Measurements from ENCODE around the gene PPIH. TPM values are rescaled to one million over a fixed set of nuclear protein-coding genes. Genes with fewer than 3 reads are reported as not detected.

The PPIH gene
- total and polyA plus RNA-seq, 5 experiments from 2014 or later: 46.3 to 100 (median 82.3) TPM

- peaks cover 39 to 68% (median 66%) of the 10 kb centered on the region in 4 donors for H3K4me1 Mint-ChIP-seq
- peaks cover 0 to 1% (median 0%) of the 10 kb centered on the region in 5 donors for H3K27me3 Mint-ChIP-seq
- ATAC-seq: peak; percentile 21 to 37
- peaks cover 0 to 2% (median 0%) of the 10 kb centered on the region in 9 donors for H3K9me3 Mint-ChIP-seq
- peak overlapping the region; percentile 86 to 98 (median 94) for H3K4me3 Mint-ChIP-seq
- H3K36me3 Mint-ChIP-seq: peaks cover 0 to 32% (median 12%) of the 10 kb centered on the region in 3 donors
- H3K27ac Mint-ChIP-seq: peak overlapping the region; percentile 86 to 98 (median 94)
- POLR2A ChIA-PET: interaction anchor here (0.8 to 3.9 kb wide), 17 partner anchors 8 to 1703 kb away, joined by 3 to 88 read pairs (median 5); partner anchors contain the start of genes C1orf50, CCDC30, CTPS1 and ERMAP
- DNase-seq: peak; percentile 49 to 85 (median 56)
These were observed 24.7 kb downstream of the PPIH start for GRCh38 chr1:42682739-42683531.

GRCh38 chr1:42684139-42684538 is 25.9 kb downstream of the PPIH start:
- POLR2A ChIA-PET: interaction anchor here (0.6 to 3.9 kb wide), 5 partner anchors 13 to 227 kb away, joined by 3 to 49 read pairs (median 8); partner anchors contain the start of genes C1orf50 and P3H1

GRCh38 chr1:42686418-42686817 is 28.2 kb downstream of the PPIH start:
- POLR2A ChIA-PET: interaction anchor here (1.0 kb wide), 1 partner anchor 28 kb away, joined by 3 read pairs; the partner anchor contains the start of gene PPIH
- peaks cover 0 to 1% (median 0%) of the 10 kb centered on the region in 5 donors for H3K27me3 Mint-ChIP-seq
- peak overlapping the region in 5 of 10 donors; percentile 29 to 54 (median 49) for H3K27ac Mint-ChIP-seq

More at GRCh38 chr1:42684139-42684538, 25.9 kb downstream of the PPIH start:
- DNase-seq (no peak), ATAC-seq (no peak)
- Mint-ChIP-seq H3K4me1 (peaks cover 41 to 80% (median 78%) of the 10 kb centered on the region in 4 donors), H3K36me3 (peaks cover 0 to 35% (median 12%) of the 10 kb centered on the region in 3 donors), H3K9me3 (peaks cover 0 to 2% (median 0%) of the 10 kb centered on the region in 9 donors), H3K27ac (peak overlapping the region in 9 of 10 donors; percentile 81 to 97 (median 94)), H3K4me3 (peak overlapping the region; percentile 86 to 98 (median 94)), H3K27me3 (peaks cover 0 to 1% (median 0%) of the 10 kb centered on the region in 5 donors)

GRCh38 chr1:42689912-42690311 is 31.7 kb downstream of the PPIH start:
- H3K4me1 Mint-ChIP-seq: peaks cover 29 to 98% (median 91%) of the 10 kb centered on the region in 4 donors
- H3K36me3 Mint-ChIP-seq: peaks cover 0 to 56% (median 5%) of the 10 kb centered on the region in 3 donors
- H3K27me3 Mint-ChIP-seq: no peaks in the 10 kb centered on the region
- H3K9me3 Mint-ChIP-seq: no peaks in the 10 kb centered on the region
- DNase-seq (no peak), ATAC-seq (no peak)
- peak overlapping the region in 7 of 10 donors; percentile 6 to 73 (median 59) for H3K27ac Mint-ChIP-seq
- POLR2A ChIA-PET: interaction anchor here (2.1 kb wide), 1 partner anchor 8 kb away, joined by 9 read pairs; the partner anchor contains the start of gene YBX1
- H3K4me3 Mint-ChIP-seq: peak overlapping the region in 6 of 10 donors; percentile 10 to 94 (median 33)

More at GRCh38 chr1:42686418-42686817, 28.2 kb downstream of the PPIH start:
- peaks cover 0 to 38% (median 12%) of the 10 kb centered on the region in 3 donors for H3K36me3 Mint-ChIP-seq
- H3K9me3 Mint-ChIP-seq: peaks cover 0 to 2% (median 0%) of the 10 kb centered on the region in 9 donors
- ATAC-seq (no peak), DNase-seq (no peak)
- H3K4me3 Mint-ChIP-seq: peak overlapping the region in 9 of 10 donors; percentile 22 to 94 (median 52)
- H3K4me1 Mint-ChIP-seq: peaks cover 30 to 86% (median 79%) of the 10 kb centered on the region in 4 donors

GRCh38 chr1:42690477-42691156 is 32.4 kb downstream of the PPIH start:
- DNase-seq: no peak
- Mint-ChIP-seq H3K27ac (peak overlapping the region in 5 of 10 donors; percentile 24 to 74 (median 63)), H3K4me3 (peak overlapping the region in 8 of 10 donors; percentile 1 to 37 (median 14)), H3K36me3 (peaks cover 0 to 57% (median 8%) of the 10 kb centered on the region in 3 donors), H3K4me1 (peaks cover 27 to 93% (median 89%) of the 10 kb centered on the region in 4 donors), H3K9me3 (no peaks in the 10 kb centered on the region), H3K27me3 (no peaks in the 10 kb centered on the region)
- POLR2A ChIA-PET: interaction anchor here (2.1 kb wide), 1 partner anchor 9 kb away, joined by 9 read pairs; the partner anchor contains the start of gene YBX1
- ATAC-seq: peak; percentile 26 to 61

GRCh38 chr1:42691157-42691498 is 32.9 kb downstream of the PPIH start:
- Mint-ChIP-seq H3K9me3 (no peaks in the 10 kb centered on the region), H3K4me3 (peak overlapping the region in 7 of 10 donors; percentile 1 to 37 (median 11)), H3K27ac (peak overlapping the region in 4 of 10 donors; percentile 54 to 63 (median 58)), H3K36me3 (peaks cover 0 to 62% (median 8%) of the 10 kb centered on the region in 3 donors), H3K27me3 (no peaks in the 10 kb centered on the region), H3K4me1 (peaks cover 30 to 92% (median 89%) of the 10 kb centered on the region in 4 donors)
- POLR2A ChIA-PET: interaction anchor here (2.1 kb wide), 1 partner anchor 9 kb away, joined by 9 read pairs; the partner anchor contains the start of gene YBX1
- DNase-seq (no peak), ATAC-seq (no peak)

- no peak for ATAC-seq
- peaks cover 0 to 67% (median 10%) of the 10 kb centered on the region in 3 donors for H3K36me3 Mint-ChIP-seq
These were observed 34.2 kb downstream of the PPIH start for GRCh38 chr1:42692461-42692860.

GRCh38 chr1:42692911-42693310 is 34.7 kb downstream of the PPIH start:
- peak overlapping the region in 7 of 10 donors; percentile 19 to 87 (median 45) for H3K27ac Mint-ChIP-seq
- peaks cover 0 to 67% (median 9%) of the 10 kb centered on the region in 3 donors for H3K36me3 Mint-ChIP-seq
- H3K9me3 Mint-ChIP-seq: no peaks in the 10 kb centered on the region
- H3K4me1 Mint-ChIP-seq: peaks cover 26 to 75% (median 73%) of the 10 kb centered on the region in 4 donors
- no peak for DNase-seq
- POLR2A ChIA-PET: no interaction called here
- no peaks in the 10 kb centered on the region for H3K27me3 Mint-ChIP-seq
- peak overlapping the region in 5 of 10 donors; percentile 5 to 55 (median 21) for H3K4me3 Mint-ChIP-seq
- no peak for ATAC-seq

More at GRCh38 chr1:42692461-42692860, 34.2 kb downstream of the PPIH start:
- H3K27me3 Mint-ChIP-seq: no peaks in the 10 kb centered on the region
- POLR2A ChIA-PET: no interaction called here
- peak overlapping the region in 5 of 10 donors; percentile 11 to 55 (median 21) for H3K4me3 Mint-ChIP-seq
- no peak for DNase-seq
- peak overlapping the region in 8 of 10 donors; percentile 11 to 87 (median 39) for H3K27ac Mint-ChIP-seq
- peaks cover 30 to 79% (median 78%) of the 10 kb centered on the region in 4 donors for H3K4me1 Mint-ChIP-seq
- H3K9me3 Mint-ChIP-seq: no peaks in the 10 kb centered on the region

GRCh38 chr1:42698081-42698813 is 40.0 kb downstream of the PPIH start:
- Mint-ChIP-seq H3K4me1 (peaks cover 11 to 35% (median 24%) of the 10 kb centered on the region in 4 donors), H3K27ac (peak overlapping the region in 5 of 10 donors; percentile 0 to 81 (median 56)), H3K9me3 (no peaks in the 10 kb centered on the region), H3K36me3 (peaks cover 4 to 99% (median 27%) of the 10 kb centered on the region in 3 donors), H3K4me3 (peak overlapping the region in 1 of 10 donors; percentile 1), H3K27me3 (no peaks in the 10 kb centered on the region)
- DNase-seq (no peak), ATAC-seq (no peak)
- POLR2A ChIA-PET: interaction anchor here (0.9 kb wide), 1 partner anchor 16 kb away, joined by 5 read pairs; the partner anchor contains the start of gene YBX1

GRCh38 chr1:42700006-42700405 is 41.8 kb downstream of the PPIH start:
- POLR2A ChIA-PET: no interaction called here
- Mint-ChIP-seq H3K27ac (peak overlapping the region in 3 of 10 donors; percentile 1 to 81 (median 28)), H3K4me1 (peaks cover 6 to 22% (median 10%) of the 10 kb centered on the region in 4 donors)

GRCh38 chr1:42703888-42704464 is 45.8 kb downstream of the PPIH start:
- Mint-ChIP-seq H3K27me3 (no peaks in the 10 kb centered on the region), H3K4me1 (peaks cover 0 to 10% (median 4%) of the 10 kb centered on the region in 4 donors), H3K27ac (peak overlapping the region in 4 of 10 donors; percentile 12 to 61 (median 35)), H3K4me3 (no peak overlapping the region), H3K36me3 (peaks cover 14 to 93% (median 50%) of the 10 kb centered on the region in 3 donors), H3K9me3 (no peaks in the 10 kb centered on the region)
- DNase-seq (no peak), ATAC-seq (no peak)
- POLR2A ChIA-PET: no interaction called here

More at GRCh38 chr1:42700006-42700405, 41.8 kb downstream of the PPIH start:
- ATAC-seq (no peak), DNase-seq (no peak)
- Mint-ChIP-seq H3K4me3 (no peak overlapping the region), H3K9me3 (no peaks in the 10 kb centered on the region), H3K36me3 (peaks cover 11 to 100% (median 33%) of the 10 kb centered on the region in 3 donors), H3K27me3 (no peaks in the 10 kb centered on the region)
